ENCODE measurements around the gene GOLT1A.

DNA sequence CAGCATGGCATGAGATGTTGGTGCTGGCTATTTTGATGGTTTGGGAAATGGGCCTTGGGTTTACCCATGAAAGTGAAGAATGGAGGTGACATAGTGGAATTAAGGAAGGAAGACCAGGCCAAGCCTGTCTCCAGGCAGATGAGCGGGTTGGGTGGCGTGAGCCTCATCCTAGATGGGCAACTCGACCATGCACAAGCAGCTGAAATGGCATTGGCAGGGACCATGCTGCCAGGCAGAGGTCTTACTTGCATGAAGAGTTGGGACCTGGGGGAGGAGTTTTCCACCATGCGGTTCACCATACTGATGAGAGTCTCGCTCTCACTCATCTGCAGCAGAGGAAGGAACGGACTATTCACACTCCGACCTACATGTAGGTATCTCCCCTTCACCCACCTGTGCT lies 37.5 kb upstream of the GOLT1A start:
- no peak for TF ChIP-seq POLR2A (IDR thresholded peaks at IDR 0.05)
- TF ChIP-seq, protein P1, sequence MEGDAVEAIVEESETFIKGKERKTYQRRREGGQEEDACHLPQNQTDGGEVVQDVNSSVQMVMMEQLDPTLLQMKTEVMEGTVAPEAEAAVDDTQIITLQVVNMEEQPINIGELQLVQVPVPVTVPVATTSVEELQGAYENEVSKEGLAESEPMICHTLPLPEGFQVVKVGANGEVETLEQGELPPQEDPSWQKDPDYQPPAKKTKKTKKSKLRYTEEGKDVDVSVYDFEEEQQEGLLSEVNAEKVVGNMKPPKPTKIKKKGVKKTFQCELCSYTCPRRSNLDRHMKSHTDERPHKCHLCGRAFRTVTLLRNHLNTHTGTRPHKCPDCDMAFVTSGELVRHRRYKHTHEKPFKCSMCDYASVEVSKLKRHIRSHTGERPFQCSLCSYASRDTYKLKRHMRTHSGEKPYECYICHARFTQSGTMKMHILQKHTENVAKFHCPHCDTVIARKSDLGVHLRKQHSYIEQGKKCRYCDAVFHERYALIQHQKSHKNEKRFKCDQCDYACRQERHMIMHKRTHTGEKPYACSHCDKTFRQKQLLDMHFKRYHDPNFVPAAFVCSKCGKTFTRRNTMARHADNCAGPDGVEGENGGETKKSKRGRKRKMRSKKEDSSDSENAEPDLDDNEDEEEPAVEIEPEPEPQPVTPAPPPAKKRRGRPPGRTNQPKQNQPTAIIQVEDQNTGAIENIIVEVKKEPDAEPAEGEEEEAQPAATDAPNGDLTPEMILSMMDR (IDR thresholded peaks at IDR 0.05 in 4 of 5, conservative IDR thresholded peaks at IDR 0.05 in 1 of 5): no peak
